ENCODE measurements around the gene KCNT1.

GRCh38 chr9:135817951-135818717 is 116.1 kb downstream of the KCNT1 start:
- TF ChIP-seq CTCF (IDR thresholded peaks at IDR 0.05; ENCODE audit: insufficient read depth, low read depth, low read length) (no peak), EZH2 (IDR thresholded peaks at IDR 0.05; ENCODE audit: insufficient read depth, low read length) (no peak)
